ENCODE measurements around the gene CLEC18B. TPM values are rescaled to one million over a fixed set of nuclear protein-coding genes. Genes with fewer than 3 reads are reported as not detected.

Gene CLEC18B
- total and polyA plus RNA-seq, 2 of the 4 experiments (the other 2 are of a cell fraction), result 0.17 TPM; not detected in 1

DNA sequence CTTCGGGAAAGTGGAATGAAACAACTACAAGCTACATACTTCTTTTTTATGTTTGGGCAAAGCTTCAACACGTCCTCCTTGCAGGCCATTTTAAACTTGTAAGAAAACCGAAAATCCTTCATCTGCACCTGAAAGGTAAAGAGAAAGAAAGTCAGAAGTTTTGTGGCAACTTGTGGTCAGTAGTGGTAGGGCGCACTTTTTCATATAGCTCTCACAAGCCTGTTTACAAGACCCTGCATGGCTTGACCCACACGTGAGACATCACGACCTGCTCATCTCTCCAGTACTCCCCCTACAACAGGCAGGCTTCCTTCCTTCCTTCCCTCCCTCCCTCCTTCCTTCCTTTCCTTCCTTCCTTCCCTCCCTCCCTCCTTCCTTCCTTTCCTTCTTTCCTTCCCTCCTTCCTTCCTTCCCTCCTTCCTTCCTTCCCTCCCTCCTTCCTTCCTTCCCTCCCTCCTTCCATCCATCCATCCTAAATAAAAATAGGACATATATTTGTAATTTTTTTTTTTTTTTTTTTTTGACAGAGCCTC, 48.7 kb upstream of the CLEC18B start:
- Histone ChIP-seq H3K27me3 (ENCODE audit: control insufficient read depth, insufficient read depth, low read length) (no peaks in the 10 kb centered on the region), H3K9me3 (ENCODE audit: control insufficient read depth, insufficient read depth, low read length) (no peaks in the 10 kb centered on the region), H2AFZ (replicated peaks; ENCODE audit: low read length, poor library complexity) (no peak overlapping the region), H2AK5ac (ENCODE audit: low read depth, low read length) (no peak overlapping the region), H2AK9ac (replicated peaks; ENCODE audit: low read depth, low read length, poor library complexity) (no peak overlapping the region), H4K8ac (ENCODE audit: low read depth in 2 of 2, low read length in 2 of 2) (no peak overlapping the region), H3K9ac (ENCODE audit: low read depth, low read length) (no peak overlapping the region), H4K91ac (ENCODE audit: insufficient read depth, low read depth, low read length) (no peak overlapping the region), H3K14ac (replicated peaks; ENCODE audit: low read depth, low read length) (no peak overlapping the region), H2BK5ac (ENCODE audit: low read depth, low read length, poor library complexity, severe bottlenecking) (no peak overlapping the region), H4K5ac (ENCODE audit: low read depth, low read length) (no peak overlapping the region), H3K4me2 (ENCODE audit: low read depth, low read length) (no peak overlapping the region), H3K56ac (ENCODE audit: extremely low read depth, insufficient read depth, low read length) (no peak overlapping the region), H3K4ac (ENCODE audit: low read depth, low read length) (no peak overlapping the region), H2BK20ac (ENCODE audit: low read depth, low read length) (no peak overlapping the region), H3K79me1 (ENCODE audit: low read depth in 1 of 2, low read length in 2 of 2) (peaks cover 3 to 9% of the 10 kb centered on the region in 2 experiments; a peak in 2 of 4 replicates), H3K23ac (ENCODE audit: low read depth, low read length) (no peak overlapping the region), H3K18ac (ENCODE audit: low read depth, low read length) (no peak overlapping the region), H3K4me1 (ENCODE audit: control insufficient read depth, insufficient read depth, low read length) (no peaks in the 10 kb centered on the region), H3K9me1 (ENCODE audit: insufficient read depth, low read length) (no peaks in the 10 kb centered on the region), H3K36me3 (ENCODE audit: control insufficient read depth, insufficient read depth, low read length) (peaks cover 60% of the 10 kb centered on the region), H3K27ac (ENCODE audit: insufficient read depth, low read length) (no peak overlapping the region), H2BK120ac (ENCODE audit: low read depth, low read length) (no peak overlapping the region), H4K20me1 (ENCODE audit: insufficient read depth, low read length) (no peaks in the 10 kb centered on the region), H3K4me3 (ENCODE audit: insufficient read depth, low read depth, low read length) (no peak overlapping the region), H2BK15ac (ENCODE audit: low read depth, low read length) (no peak overlapping the region)
- dilution Hi-C loops (cut with HindIII; ENCODE audit: low sequenced_read_pairs, unreplicated experiment) (no loop called here), intact Hi-C loops (cut with micrococcal nuclease) (no loop called here), in situ Hi-C loops (cut with MboI; ENCODE audit: low sequenced_read_pairs) (no loop called here)
- CTCF ChIA-PET, result no interaction called here
- ATAC-seq (ENCODE audit: low read depth), result no peak
- BruUV-seq (replicated peaks), result no TSS peak
- TF ChIP-seq, protein P1, sequence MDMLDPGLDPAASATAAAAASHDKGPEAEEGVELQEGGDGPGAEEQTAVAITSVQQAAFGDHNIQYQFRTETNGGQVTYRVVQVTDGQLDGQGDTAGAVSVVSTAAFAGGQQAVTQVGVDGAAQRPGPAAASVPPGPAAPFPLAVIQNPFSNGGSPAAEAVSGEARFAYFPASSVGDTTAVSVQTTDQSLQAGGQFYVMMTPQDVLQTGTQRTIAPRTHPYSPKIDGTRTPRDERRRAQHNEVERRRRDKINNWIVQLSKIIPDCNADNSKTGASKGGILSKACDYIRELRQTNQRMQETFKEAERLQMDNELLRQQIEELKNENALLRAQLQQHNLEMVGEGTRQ (IDR thresholded peaks at IDR 0.05; ENCODE audit: low read depth, low read length), result no peak
- TF ChIP-seq CEBPB (IDR thresholded peaks at IDR 0.05; ENCODE audit: low read depth, low read length) (no peak), POLR2A (IDR thresholded peaks at IDR 0.05; ENCODE audit: low read depth, low read length) (no peak), FOS (IDR thresholded peaks at IDR 0.05; ENCODE audit: low read depth, low read length) (no peak), RCOR1 (IDR thresholded peaks at IDR 0.05; ENCODE audit: insufficient replicate concordance, low read length) (no peak), NFE2L2 (IDR thresholded peaks at IDR 0.05; ENCODE audit: low read depth, low read length) (no peak), RAD21 (IDR thresholded peaks at IDR 0.05; ENCODE audit: low read length) (no peak), CHD1 (IDR thresholded peaks at IDR 0.05; ENCODE audit: low read depth, low read length) (no peak), MAZ (IDR thresholded peaks at IDR 0.05; ENCODE audit: borderline replicate concordance, low read depth, low read length) (no peak)
- TF ChIP-seq, protein P2, sequence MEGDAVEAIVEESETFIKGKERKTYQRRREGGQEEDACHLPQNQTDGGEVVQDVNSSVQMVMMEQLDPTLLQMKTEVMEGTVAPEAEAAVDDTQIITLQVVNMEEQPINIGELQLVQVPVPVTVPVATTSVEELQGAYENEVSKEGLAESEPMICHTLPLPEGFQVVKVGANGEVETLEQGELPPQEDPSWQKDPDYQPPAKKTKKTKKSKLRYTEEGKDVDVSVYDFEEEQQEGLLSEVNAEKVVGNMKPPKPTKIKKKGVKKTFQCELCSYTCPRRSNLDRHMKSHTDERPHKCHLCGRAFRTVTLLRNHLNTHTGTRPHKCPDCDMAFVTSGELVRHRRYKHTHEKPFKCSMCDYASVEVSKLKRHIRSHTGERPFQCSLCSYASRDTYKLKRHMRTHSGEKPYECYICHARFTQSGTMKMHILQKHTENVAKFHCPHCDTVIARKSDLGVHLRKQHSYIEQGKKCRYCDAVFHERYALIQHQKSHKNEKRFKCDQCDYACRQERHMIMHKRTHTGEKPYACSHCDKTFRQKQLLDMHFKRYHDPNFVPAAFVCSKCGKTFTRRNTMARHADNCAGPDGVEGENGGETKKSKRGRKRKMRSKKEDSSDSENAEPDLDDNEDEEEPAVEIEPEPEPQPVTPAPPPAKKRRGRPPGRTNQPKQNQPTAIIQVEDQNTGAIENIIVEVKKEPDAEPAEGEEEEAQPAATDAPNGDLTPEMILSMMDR (conservative IDR thresholded peaks at IDR 0.05; ENCODE audit: low read depth, low read length), result no peak
- no peak for DNase-seq
- WGBS, 2 experiments (ENCODE audit: extremely low coverage in 2 of 2, insufficient read length in 1 of 2), result no CpG with 5 or more reads among the region's 6 CpGs
- POLR2A ChIA-PET (ENCODE audit: unreplicated experiment), result no interaction called here

Data from IMR-90 (cell line).